DMS153 treated with DMSO at 0.1 percent for 48 hours (cell line): ENCODE results near the gene ACOXL.

Experiments used
- DNase-seq: peaks from one replicate; lab custom pipeline; 2025; ENCODE audit not compliant: unreplicated experiment; lab: John Stamatoyannopoulos, UW

The ACOXL gene

DNA sequence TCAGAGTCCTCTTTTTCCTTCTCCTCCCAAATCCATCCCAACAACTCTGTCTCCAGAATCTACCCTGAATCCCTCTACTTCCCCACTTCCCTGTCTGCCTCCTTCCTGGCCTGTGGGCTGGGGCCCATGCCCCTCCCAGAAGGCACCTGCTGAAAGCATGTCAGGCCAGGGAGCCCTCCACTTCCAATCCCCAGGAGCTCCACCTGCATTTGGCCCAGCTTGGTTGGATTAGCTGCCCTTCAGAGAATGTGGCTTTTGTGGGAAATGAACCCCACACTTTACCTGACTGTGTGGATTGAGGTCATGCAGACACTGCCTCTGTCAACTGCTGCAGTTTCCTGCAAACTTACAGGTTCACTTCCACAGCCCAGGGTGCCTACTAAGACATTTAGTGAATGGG lies 58.5 kb downstream of the ACOXL start:
- DNase-seq = no peak

DNA sequence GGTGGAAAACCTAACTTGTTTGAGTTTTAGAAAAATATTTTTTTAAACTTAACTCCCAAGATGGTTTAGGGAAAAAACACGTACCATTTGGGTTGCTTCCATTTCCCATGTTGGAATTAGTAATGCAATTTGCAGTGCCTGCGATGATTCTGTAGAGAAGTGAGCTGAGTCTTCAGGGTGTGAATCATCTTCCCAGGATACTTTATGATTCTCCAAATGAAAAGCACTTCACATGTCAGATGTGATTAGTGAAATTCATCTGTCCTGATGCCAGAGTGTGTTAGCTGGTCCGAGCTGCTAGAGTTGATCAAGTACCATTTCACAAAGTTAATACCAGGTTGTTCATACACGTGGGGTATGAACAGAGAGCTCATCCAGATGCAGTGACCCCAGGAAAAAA lies 59.1 kb downstream of the ACOXL start:
- no peak for DNase-seq

DNA sequence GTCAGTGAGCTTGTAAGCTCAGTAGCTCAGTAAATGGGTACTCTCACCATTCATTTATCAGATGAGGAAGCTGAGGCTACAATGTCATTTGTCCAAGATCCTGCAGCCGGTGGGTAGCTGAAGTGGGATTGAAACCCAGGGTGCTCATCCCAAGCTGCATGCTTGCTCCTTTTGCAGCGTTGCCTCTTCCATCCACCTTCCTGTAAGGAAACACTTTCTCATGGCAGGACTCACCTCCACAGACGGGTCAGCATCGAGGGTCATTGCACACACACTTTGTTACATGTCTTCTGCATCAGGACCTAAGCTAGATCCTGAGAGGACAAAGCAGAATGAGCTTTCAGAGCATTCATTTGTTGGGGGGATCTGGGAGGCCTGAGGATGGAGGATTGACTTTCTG lies 60.7 kb downstream of the ACOXL start:
- DNase-seq = no peak

DNA sequence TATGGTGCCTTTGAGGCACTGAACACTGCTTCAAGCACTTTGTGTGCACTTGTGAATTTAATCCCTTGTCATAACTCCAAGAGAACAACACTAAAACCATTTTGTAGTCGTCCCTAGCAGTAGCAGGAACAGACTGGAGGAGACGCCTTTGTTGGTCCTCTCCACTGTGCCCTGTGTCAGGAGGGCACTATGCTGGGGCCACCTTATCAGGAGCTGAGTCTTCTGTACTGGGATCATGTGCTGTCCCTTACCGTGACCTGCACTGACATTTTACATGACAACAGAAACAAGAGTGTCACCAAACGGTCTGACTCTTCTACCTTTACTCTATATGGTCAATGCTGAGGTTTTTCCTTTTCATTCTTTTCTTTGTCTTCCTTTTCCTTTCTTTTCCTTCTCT lies 62.0 kb downstream of the ACOXL start:
- no peak for DNase-seq

DNA sequence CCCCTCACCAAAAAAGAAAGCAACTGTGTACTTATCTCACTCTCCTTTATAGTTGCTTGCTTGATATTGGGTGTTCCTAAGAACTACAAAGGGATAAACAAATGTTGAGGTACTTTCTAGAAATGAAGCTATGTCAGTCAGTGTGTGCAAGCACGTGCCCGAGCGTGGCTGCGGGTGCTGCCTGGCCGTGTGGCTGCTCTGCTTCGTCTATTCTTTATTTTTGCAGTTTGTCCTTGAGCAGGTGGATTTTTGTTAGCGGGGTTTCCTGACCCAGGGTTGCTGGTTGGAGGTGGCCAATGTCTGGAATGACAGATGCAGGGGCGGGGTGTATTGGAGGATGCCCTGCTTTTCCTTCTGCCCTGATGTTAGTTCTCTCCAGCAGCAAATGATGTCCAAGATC lies 62.6 kb downstream of the ACOXL start:
- no peak for DNase-seq

DNA sequence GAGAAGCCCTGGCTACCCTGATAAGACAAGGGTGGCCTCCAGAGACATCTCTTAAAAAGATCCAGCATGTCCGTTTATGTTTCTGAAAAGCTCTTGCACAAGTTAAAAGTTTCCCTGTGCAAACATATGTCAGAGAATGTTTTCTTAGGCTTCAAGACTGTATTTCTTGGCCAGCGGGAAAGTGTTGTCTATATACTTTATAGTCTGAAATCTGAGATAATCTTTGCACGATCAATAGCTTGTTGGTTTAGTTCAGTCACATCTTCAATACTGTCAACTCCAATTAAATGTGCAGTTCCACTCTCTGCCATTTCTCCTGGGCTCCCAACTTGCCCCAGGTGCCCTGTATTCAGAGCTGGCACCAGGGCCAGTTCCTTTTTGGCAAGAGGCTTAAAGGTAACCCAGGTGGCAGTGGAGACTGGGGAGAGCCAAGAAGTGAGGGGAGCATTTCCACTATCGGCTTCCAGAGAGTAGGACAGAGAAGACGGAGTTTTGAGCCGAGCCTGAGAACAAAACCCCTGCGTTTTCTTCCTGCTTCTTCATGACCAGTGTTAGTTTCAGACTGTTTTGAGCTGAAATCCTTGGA lies 64.4 kb downstream of the ACOXL start:
- DNase-seq = no peak

GRCh38 chr2:110799376-110799775 lies 67.0 kb downstream of the ACOXL start:
- DNase-seq = no peak

- DNase-seq = no peak
Measured at GRCh38 chr2:110800611-110801402, 68.4 kb downstream of the ACOXL start.

- no peak for DNase-seq
Measured at GRCh38 chr2:110802208-110802932, 70.0 kb downstream of the ACOXL start.

- DNase-seq = no peak
Measured at GRCh38 chr2:110804433-110804832, 72.1 kb downstream of the ACOXL start.

- no peak for DNase-seq
Measured at GRCh38 chr2:110804915-110805314, 72.5 kb downstream of the ACOXL start.

DNA sequence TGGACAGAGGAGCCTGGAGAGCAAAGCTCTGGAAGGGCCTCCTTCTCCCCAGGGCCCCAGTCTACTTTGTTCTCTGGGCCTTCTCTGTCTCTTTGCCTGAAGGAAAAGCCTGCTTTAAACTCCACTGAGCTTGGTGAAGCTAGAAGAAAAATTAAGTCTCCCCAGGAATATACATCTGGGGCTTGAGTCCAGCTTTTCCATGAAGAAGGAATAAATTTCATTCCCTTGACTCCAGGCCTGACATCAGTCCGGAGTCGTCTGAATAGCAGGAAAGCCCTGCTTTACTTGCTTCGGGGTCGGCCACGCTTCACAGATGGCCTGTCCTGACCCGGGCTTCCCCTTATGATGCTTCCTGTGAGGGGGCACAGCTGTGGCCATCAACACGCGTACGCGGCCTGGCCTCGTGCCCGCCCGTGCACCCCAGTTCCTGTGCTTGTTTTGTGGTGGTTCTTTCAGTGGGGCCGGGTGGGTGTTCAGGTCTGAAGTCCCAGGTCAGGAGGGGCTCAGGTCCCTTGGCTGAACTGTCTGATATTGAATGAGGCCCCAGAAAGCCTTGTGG lies 73.6 kb downstream of the ACOXL start:
- no peak for DNase-seq

GRCh38 chr2:110807522-110807921 lies 75.1 kb downstream of the ACOXL start:
- DNase-seq = no peak

DNA sequence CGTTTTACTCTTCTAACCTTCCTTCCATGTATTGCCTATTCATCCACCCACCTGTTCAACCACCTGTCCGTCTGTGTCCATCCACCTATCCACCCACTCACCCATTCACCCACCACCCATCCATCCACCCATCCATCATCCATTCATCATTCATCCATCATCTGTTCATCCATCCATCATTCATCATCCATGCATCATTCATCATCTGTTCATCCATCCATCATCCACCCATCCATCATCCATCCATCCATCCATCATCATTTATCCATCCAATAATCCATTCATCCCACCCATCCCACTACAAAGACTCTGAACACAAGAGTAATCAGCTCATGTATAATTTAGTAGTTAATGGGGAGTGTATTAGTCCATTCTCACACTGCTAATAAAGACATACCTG lies 78.0 kb downstream of the ACOXL start:
- DNase-seq = no peak

DNA sequence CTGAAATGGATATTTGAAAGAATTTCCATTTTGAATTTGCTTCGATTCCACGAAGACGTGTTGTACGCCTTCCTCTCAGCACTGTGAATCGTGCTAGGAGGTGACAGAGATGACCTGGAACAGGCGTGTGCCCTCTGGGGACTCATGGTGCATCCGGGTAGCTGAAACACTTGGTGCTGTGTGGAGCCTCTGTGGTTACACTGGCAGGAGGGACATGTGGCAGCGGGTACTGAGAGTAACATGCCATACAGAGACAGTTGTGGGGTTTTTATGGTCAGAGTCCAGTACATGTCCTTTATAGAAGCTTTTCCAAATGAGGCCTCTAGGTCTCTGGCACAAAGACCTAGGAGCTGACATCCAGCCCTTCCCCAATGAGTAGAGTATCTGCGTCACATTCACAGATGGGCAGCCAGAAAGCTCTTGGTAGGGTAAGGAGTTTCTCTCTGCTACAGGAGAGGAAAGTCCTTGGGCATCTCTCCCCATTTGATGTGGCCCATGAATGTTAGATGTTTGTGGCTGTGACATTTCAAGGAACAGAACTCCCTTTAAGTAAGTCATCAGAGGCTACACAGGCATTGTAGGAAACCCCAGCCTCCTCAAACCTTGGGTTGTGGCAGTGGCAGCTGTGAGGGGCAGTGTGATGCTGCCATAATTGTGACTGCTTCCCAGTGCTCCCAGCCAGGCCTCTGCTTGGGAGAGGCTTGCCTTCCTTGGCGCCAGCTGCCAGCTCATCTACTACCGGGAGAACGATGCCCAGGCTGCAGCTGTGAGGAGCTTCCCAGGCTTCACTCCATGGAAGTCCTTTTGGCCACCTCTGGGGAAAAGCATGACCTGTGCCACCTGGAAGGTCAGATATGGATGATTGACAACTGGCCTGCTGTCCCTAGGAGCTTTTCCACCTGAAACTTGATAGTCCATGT lies 80.6 kb downstream of the ACOXL start:
- DNase-seq = no peak

DNA sequence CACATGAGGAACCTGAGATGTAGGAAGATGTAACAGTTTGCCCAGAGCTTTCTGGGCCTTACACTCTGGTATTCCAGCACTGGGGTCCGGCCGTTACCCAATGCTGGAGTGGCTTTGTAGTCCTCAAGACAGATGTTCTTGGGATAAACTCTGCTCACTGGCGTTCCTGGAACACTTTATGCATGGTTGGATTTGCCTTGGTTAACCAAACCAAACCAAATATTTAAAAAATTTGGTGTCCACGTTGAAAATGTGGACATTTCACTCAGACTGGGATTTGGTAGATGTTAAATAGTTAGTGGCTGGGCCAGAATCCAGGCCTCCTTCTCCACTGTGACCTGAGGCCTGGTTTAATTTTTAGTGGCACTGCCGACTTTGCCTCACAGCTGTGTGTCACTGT lies 81.5 kb downstream of the ACOXL start:
- DNase-seq = no peak

DNA sequence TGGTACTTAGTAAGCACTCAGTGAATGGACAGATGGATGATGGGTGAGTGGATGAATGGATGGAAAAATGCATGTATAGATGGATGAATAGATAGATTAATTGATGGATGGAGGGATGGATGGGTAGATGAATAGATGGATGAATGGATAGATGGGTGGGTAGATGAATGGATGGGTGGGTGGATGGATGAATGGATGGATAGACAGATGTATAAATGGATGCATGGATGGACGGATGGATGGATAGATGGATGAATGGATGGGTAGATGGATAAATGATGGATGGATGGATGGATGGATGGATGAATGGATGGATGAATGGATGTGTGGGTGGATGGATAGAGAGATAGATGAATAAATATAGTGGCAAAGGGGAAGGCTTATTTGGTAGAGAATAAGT lies 83.6 kb downstream of the ACOXL start:
- DNase-seq = no peak

DNA sequence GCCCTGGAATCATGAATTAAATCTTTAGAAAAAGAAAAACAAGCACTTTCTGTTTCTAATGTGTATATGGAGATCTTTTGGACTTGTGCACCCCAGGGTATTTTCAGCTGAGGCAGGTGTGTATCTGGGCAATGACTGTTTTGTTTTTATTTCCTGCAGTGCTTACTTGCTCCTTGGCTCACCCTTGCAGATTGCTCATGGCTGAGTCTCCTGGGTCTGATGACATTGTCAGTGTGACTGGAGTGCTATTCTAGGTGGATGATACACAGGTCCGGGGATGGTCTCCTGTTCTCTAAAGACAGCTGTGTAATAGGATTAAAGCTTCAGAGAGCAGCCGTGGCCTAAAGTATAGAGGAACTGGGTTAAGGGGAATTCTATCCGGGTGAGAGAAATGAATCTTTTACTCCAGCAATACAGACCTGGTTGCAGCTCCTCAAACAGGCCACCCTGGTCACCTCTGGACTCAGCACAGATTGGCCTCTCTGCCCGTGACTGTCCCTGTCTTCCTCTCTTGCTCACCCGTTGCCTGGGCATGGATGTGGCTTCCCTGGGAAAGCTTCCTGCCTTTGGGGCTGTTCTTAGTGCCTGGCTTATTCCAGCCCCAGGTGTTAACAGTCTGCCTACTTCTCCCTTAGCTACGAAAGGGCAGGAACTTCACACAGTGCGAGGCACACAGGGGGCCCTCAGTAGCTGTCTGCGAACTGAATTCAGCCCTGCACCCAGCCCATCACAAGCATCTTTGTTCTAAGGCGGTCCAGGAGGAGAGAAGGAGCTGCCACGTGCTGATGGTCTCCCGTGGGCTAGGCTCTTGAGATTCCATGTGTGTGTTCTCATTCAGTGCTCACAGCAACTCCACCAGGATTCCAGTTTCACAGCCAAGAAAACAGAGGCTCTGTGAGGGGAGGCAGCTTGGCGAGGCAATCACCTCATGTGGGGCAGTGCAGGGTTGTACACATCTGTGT lies 84.3 kb downstream of the ACOXL start:
- no peak for DNase-seq

GRCh38 chr2:110818767-110819481 lies 86.6 kb downstream of the ACOXL start:
- no peak for DNase-seq
